GM19372 (cell line): ENCODE data around the gene SOX18.

Experiments
- ATAC-seq: cut with Tn5 transposase; IDR thresholded peaks from one replicate; pipeline ENCODE4 v1.9.1; 2021; ENCODE audit warnings: mild to moderate bottlenecking, low read depth, moderate library complexity; ENCODE audit not compliant: unreplicated experiment

Gene SOX18

GRCh38 chr20:64053841-64054661, 4.6 kb upstream of the SOX18 start:
- ATAC-seq = no peak

DNA sequence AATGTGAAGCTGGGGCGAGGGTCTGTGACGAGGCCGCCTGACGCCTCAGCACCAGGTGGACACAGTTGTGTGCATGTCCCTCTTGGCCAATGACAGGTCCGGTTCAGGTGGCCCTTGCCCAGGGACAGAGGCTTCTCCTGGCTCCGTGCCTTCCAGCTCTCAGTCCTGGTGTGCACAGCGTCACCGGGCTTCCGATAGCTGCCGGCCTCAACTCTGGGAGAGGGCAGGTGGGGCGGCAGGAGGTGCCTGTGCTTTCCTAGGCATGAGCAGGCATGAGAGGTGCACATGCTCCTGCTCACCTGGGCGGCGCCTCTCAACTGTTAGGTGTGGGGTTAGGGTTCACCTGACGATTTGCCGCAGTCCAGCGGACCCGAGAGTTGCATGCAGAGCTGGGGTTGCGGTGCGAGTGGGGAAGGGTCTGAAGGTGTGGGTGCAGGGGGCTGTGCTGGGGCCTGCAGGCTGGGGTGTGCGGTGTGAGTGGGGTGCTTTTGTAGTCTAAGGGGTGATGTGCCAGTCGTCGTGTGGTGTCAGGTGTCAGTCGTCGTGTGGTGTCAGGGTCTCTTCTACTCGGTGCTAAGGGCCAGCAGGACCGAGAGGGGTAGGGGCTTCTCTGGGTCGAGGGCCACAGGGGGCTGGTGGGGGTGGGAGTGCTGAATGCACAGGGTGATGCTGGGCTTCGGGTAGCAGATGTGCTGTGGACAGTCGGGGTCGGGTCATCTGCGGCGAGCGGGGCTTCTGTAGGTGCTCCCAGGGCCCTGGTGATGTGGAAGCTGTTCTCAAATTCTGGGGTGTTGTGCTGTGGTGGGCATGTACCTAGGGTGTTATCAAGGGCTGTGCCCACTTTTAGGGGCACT, 3.8 kb upstream of the SOX18 start:
- ATAC-seq = no peak

GRCh38 chr20:64052326-64052722, 2.9 kb upstream of the SOX18 start:
- no peak for ATAC-seq

GRCh38 chr20:64051561-64052325, 2.3 kb upstream of the SOX18 start:
- no peak for ATAC-seq

GRCh38 chr20:64051033-64051452, 1.6 kb upstream of the SOX18 start:
- no peak for ATAC-seq

GRCh38 chr20:64050261-64051032, 1.0 kb upstream of the SOX18 start:
- no peak for ATAC-seq

DNA sequence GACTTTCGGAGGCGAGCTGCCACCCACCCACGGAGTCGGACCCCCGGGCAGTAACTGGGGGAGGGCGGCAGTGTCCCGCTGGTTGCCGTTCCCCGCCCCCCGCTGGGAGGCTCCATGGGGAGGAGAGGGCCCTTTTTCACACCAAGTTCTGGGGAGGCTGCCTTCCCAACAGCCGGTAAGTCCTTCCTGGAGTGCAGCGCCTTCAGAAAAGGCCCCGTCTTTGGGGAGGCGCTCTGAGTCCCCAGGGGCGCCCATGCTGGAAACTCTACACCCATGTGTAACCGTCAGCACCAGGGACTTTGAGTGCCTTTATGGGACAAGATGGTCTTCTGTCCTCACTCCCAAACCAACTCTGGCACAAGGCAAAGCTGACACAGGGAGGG, 430 bp upstream of the SOX18 start:
- no peak for ATAC-seq

DNA sequence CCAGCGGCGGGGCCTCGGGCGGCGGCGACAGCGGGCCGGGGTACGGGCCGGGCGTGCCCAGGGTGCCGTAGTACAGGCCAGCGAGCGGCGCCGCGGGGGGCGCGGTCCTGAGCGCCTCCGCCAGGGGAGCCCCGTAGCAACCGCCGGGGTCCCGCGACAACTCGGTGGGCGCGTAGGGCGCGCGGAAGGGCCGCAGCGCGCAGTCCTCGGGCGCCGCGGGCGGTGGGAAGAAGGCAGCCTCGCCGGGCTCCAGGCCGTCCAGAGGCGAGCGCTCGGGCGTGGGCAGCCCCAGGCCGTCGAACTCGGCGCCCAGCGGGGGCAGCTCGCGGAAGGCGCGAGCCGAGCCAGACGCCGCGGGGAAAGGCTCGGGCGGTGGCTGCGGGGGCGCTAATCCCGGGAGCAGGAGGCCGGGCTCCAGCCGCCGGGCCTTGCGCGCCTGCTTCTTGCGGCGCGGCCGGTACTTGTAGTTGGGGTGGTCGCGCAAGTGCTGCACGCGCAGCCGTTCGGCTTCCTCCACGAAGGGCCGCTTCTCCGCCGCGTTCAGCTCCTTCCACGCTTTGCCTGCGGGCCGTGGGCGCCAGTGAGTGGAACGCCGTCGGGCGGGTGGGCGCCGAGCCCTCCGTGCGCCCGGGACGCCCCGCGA, 916 bp downstream of the SOX18 start:
- ATAC-seq = no peak

GRCh38 chr20:64047968-64048401, 1.5 kb downstream of the SOX18 start:
- no peak for ATAC-seq

DNA sequence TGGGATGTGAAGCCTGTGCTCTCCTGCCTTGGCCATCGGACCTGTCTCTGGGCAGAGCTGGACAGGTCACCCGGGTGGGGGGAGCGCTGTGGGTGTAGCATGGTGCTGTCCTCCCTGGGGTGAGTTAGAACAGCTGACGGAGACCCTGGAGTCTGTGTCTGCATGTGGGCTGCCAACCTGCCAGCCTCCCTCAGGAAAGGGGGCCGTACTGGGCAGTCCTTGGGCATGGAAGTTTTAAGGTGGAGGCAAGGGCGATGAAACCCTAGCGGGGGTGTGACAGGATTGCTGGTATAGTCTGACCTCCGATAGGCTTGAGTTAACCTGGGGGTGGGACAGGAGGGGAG, 2.4 kb downstream of the SOX18 start:
- no peak for ATAC-seq

DNA sequence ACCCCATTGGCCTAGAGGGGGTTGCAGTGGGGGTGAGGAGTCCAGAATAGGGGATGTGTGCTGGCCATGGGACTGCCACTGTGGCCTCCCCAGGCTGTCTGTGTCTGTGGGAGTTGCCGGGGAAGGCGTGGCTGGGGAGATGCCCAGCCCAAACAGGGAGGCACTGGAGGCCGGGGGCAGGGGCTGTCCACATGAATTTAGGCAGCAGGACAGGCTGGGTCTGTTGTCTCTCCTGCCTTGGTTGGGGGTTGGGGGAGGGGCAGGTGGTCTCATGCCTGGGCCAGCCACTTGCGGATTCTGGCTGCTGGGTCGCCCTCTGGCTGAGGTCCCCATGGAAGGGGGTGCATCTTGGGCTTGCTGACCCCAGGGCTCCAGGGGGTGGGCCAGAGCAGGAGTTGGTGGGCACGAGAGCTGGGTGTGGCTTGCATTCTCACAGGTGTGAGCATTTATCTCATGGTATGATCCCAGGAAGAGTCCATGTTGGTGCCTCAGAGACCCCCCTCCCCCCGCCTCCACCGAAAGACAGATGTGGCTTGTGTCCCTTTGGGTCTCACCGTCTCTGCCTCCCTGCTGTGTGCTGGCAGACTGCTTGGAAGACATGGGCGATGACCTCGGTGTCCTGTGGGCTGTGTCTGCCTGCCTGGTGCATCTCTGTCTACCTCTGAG, 4.0 kb downstream of the SOX18 start:
- ATAC-seq = no peak

DNA sequence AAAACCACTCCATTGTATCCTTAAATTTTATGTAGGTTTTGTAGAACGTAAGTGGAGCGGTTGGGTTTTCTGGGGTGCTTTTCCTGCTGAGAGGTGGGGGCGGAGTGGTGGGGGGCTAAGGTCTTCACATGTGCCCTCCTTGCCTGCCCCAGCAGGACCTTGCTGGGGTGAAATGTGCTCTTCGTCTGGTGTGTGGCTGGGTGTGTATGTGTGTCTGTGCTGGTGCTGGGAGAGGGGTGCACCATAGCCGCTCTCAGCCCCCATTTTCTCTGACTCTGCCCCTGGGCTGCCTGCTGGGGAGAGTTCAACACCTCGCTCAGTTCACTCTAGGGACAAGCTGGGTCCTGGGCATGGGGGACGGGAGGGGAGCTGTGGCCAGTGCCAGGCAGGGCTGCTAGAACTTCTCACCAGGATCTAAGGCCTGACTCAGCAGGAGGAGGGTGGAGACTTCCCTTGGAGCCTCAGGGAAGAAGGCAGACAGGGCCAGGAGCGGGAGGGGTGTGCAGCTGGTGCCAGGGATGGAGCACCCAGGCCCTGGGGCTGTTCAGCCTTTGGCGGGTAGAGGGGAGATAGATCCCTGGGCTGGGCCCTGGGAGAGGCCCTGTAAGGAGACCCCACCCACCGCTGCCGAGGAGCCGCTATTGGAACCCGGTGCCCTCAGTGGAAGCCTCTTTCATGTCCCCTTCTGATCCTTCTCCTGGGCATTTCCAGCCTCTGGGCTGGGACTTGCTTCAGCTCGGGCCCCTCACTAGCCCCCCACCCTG, 4.8 kb downstream of the SOX18 start:
- no peak for ATAC-seq

DNA sequence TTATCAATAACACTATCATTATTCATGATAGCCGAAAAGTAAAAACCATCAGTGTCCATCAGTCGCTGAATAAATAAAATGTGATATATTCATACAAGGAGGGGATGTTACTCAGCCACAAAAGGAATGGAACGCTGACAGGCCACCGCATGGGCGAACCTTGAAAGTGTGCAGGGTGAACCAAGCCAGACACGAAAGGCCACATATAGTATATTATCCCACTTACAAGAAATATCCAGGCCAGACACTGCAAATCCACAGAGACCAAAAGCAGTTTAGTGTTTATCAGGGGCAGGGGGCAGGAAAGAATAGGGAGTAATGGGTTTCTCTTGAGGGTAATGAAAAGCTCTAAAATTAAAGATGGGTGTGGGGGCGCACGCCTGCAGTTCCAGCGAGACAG, 5.7 kb downstream of the SOX18 start:
- no peak for ATAC-seq

GRCh38 chr20:64042054-64042781, 7.2 kb downstream of the SOX18 start:
- no peak for ATAC-seq

GRCh38 chr20:64041781-64042053, 7.7 kb downstream of the SOX18 start:
- ATAC-seq = no peak

DNA sequence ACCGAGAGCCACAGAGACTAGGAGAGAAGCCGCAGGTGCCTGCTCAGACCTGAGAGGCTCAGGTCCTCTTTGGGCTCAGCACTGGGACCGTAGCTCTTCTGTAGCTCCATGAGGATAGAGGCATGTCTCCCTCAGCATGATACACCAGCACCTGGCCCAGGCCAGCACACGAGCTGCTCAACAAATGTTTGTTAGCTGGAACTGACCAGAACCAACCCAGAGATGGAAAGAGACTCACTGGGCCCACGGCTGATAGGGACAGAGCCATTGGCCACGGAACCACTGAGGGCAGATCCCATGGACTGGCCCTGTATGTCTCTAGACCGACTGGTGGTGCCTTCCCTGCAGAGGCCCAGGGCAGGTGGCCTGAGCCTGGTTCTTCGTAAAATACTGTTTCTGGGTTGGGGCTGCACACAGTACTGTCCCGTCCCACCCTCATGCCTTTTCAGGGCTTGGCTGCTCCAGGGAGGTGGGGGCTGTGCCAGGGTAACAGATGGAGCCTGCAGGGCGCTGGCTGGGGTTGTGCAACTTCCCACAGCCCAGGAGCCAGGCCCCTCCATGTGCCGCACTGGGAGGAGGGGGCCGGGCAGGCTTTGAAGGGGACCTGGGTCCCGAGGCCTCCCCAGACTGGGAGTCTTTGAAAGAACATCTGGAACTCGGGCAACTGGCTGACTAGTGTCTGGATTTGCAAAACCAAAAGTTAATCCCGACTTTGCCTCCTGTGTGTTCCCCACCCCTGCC, 8.2 kb downstream of the SOX18 start:
- no peak for ATAC-seq

DNA sequence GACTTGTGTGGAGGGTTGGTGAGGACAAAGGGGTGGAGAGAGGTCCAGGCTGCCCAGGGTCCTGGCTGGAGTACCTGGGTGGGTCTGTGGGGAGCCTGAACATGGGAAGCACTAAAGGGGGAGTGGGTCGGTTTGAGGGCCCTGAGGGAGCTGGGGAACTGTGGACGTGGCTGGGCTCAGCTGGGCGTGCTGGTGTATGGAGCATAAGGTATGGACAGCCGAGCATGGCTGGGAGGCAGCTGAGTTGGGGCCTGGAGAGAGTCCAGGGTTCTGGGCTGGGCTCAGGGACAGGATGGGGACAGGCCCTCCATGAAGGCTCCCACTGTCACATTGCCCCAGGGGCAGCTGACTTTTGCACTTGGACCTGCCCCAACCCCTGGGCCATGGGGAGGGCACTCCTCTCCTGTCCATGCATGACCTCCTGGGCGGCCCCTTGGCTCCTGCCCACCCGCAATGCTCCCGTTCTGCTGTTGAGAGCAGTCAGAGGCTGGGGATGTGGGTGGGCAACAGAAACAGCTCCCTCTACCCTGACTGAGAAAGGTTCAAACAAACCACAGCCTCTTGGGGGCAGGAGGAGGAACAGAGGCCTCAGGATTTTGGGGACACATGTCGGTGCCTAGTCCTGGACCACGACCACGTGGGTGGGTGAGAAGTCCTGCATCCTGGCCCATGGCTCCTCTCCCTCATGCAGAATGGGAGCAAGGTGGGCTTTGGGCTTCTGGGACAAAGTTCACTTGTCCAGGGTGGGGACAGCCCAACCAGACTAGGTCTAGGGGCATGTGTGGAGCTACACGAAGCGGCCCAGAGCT, 9.0 kb downstream of the SOX18 start:
- ATAC-seq = no peak
